ENCODE results near the gene RNF157. TPM values are rescaled to one million over a fixed set of nuclear protein-coding genes. Genes with fewer than 3 reads are reported as not detected.

The RNF157 gene
- total RNA-seq, 1 experiment from 2014 or later: 0.86 TPM

DNA sequence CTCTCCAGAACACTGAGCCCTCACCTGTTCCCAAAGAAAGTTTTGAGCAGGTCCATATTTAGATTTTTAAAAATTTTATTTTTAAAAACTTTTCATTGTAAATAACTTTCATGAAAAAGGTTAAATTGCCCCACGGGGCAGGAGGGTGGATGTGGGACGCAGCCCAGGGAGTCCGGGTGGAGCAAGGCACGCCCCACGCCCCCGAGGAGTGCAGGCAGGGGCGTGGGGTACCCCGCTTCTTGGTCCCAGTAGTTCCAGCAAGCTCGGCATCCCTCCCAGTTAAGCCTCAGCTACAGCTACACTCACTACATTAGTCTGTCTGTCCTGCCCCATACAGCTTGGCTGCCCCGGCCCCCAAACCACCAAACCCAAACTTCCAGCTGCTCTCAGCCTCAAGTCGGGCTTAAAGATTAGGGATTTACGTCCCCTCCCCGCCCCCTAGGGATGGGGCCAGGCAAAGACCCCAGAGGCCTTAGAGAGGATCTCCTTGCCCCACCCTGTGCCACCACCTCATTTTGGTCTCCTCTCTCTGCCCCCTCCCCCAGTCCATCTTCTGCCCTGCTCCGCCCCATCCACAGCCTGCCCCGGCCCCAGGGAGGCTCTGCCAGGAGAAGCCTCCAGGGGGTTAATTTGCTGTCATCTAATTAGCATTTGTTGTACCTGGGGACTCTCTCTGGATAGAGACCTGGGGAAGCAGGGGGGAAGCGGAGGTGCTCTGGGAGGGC lies 103.9 kb downstream of the RNF157 start (continued):
- TF ChIP-seq, protein P1, sequence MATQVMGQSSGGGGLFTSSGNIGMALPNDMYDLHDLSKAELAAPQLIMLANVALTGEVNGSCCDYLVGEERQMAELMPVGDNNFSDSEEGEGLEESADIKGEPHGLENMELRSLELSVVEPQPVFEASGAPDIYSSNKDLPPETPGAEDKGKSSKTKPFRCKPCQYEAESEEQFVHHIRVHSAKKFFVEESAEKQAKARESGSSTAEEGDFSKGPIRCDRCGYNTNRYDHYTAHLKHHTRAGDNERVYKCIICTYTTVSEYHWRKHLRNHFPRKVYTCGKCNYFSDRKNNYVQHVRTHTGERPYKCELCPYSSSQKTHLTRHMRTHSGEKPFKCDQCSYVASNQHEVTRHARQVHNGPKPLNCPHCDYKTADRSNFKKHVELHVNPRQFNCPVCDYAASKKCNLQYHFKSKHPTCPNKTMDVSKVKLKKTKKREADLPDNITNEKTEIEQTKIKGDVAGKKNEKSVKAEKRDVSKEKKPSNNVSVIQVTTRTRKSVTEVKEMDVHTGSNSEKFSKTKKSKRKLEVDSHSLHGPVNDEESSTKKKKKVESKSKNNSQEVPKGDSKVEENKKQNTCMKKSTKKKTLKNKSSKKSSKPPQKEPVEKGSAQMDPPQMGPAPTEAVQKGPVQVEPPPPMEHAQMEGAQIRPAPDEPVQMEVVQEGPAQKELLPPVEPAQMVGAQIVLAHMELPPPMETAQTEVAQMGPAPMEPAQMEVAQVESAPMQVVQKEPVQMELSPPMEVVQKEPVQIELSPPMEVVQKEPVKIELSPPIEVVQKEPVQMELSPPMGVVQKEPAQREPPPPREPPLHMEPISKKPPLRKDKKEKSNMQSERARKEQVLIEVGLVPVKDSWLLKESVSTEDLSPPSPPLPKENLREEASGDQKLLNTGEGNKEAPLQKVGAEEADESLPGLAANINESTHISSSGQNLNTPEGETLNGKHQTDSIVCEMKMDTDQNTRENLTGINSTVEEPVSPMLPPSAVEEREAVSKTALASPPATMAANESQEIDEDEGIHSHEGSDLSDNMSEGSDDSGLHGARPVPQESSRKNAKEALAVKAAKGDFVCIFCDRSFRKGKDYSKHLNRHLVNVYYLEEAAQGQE (IDR thresholded peaks at IDR 0.05; ENCODE audit: low read depth): no peak
- TF ChIP-seq POLR2A (IDR thresholded peaks at IDR 0.05; ENCODE audit: borderline replicate concordance, extremely low read depth, insufficient read depth, insufficient read length) (no peak), FOSL1 (IDR thresholded peaks at IDR 0.05; ENCODE audit: low read depth) (no peak)

DNA sequence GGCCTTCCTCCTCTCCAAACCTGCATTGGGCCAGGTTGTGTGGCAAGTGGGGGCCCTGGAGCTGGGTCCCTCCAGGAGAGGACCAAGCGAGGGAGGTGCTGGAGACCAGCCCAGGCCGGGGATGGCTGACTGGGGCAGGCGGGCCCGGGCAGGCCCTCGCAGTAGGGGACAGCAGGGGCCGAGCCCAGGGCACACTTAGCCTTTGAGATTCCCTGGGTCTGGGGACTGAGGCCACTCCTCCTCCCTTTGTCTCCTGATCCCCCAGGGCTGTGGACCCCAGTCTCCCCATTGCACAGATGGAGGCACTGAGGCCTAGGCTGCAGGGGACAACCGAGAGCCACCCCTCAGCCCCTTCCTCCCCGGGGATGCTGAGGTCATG lies 104.5 kb downstream of the RNF157 start:
- TF ChIP-seq POLR2AphosphoS5 (IDR thresholded peaks at IDR 0.05; ENCODE audit: low read depth, low read length) (no peak), RAD21 (IDR thresholded peaks at IDR 0.05; ENCODE audit: low read depth) (no peak), SP1 (IDR thresholded peaks at IDR 0.05; ENCODE audit: low read depth) (no peak), ELF1 (IDR thresholded peaks at IDR 0.05; ENCODE audit: borderline replicate concordance, low read depth) (no peak), ZFX (IDR thresholded peaks at IDR 0.05) (no peak), SIN3A (IDR thresholded peaks at IDR 0.05; ENCODE audit: low read depth) (no peak), YY1 (IDR thresholded peaks at IDR 0.05; ENCODE audit: extremely low read depth, insufficient replicate concordance, low read depth, low read length) (no peak), FOSL1 (IDR thresholded peaks at IDR 0.05; ENCODE audit: low read depth) (no peak), SRF (IDR thresholded peaks at IDR 0.05; ENCODE audit: low read depth) (no peak)
- TF ChIP-seq, protein P1 (IDR thresholded peaks at IDR 0.05; ENCODE audit: low read depth): no peak
- TF ChIP-seq, protein P2, sequence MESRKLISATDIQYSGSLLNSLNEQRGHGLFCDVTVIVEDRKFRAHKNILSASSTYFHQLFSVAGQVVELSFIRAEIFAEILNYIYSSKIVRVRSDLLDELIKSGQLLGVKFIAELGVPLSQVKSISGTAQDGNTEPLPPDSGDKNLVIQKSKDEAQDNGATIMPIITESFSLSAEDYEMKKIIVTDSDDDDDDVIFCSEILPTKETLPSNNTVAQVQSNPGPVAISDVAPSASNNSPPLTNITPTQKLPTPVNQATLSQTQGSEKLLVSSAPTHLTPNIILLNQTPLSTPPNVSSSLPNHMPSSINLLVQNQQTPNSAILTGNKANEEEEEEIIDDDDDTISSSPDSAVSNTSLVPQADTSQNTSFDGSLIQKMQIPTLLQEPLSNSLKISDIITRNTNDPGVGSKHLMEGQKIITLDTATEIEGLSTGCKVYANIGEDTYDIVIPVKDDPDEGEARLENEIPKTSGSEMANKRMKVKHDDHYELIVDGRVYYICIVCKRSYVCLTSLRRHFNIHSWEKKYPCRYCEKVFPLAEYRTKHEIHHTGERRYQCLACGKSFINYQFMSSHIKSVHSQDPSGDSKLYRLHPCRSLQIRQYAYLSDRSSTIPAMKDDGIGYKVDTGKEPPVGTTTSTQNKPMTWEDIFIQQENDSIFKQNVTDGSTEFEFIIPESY (IDR thresholded peaks at IDR 0.05; ENCODE audit: extremely low read depth, insufficient replicate concordance, low read length): no peak
- DNase-seq (ENCODE audit: low read depth, low spot score) (no peak), ATAC-seq (no peak)
- Histone ChIP-seq H3K9me2 (ENCODE audit: insufficient read depth) (no peaks in the 10 kb centered on the region), H3K4me1 (ENCODE audit: control insufficient read depth in 1 of 2, insufficient read depth in 2 of 2, low read length in 2 of 2) (peaks cover 24 to 28% of the 10 kb centered on the region in 2 experiments), H3K27ac (ENCODE audit: low read depth, low read length) (no peak overlapping the region), H3K9me3 (ENCODE audit: control insufficient read depth in 1 of 2, insufficient read depth in 1 of 2, low read depth in 1 of 2, low read length in 2 of 2) (no peaks in the 10 kb centered on the region), H3K36me3 (ENCODE audit: control insufficient read depth in 1 of 2, insufficient read depth in 2 of 2, low read length in 2 of 2) (no peaks in the 10 kb centered on the region), H2AFZ (ENCODE audit: low read depth, low read length, poor library complexity, severe bottlenecking) (no peak overlapping the region), H4K20me1 (ENCODE audit: insufficient read depth) (no peaks in the 10 kb centered on the region), H3K79me2 (ENCODE audit: insufficient read depth, low read length) (no peaks in the 10 kb centered on the region), H3K4me3 (replicated peaks in 1 of 2; ENCODE audit: low read depth in 1 of 2, low read length in 2 of 2) (no peak overlapping the region), H3K4me2 (ENCODE audit: low read length) (no peak overlapping the region), H3K27me3 (ENCODE audit: insufficient read depth, low read length) (no peaks in the 10 kb centered on the region), H3K9ac (ENCODE audit: low read length) (no peak overlapping the region)
- intact Hi-C loops (cut with micrococcal nuclease): no loop called here
- RAD21 ChIA-PET (ENCODE audit: low non-redundant PET in 1 of 2, low total read pairs in 2 of 2, uncharacterized antibody in 2 of 2, unreplicated experiment in 2 of 2): interaction anchor here in 1 of 2 experiments (0.5 kb wide), 1 partner anchor 14 kb away, joined by 4 read pairs; no protein-coding TSS in a partner anchor
- CTCF ChIA-PET: no interaction called here
- POLR2A ChIA-PET: no interaction called here
- no TSS peak for BruUV-seq (replicated peaks)

Data from HCT116 (cell line).